Transverse colon (tissue), 4 donors: Measurements from ENCODE around the gene MGAT3.

Experiments used
- CTCF ChIP-seq, 5 experiments: fragments of 200-600 bp in 3 of 5; fragments of 450-650 bp in 2 of 5; sonication (generic) in 3 of 5; IDR thresholded peaks; 1 replicate in 2 of 5; 2 replicates in 3 of 5; pipeline ENCODE4 v1.5.1; 2016 to 2017; ENCODE audit warnings: antibody characterized with exemption in 5 of 5, inconsistent platforms in 3 of 5, mild to moderate bottlenecking in 2 of 5, moderate library complexity in 1 of 5
- EP300 ChIP-seq: sonication (generic); formaldehyde crosslinking; IDR thresholded peaks from one replicate; pipeline ENCODE4 v1.6.1; 2017; ENCODE audit warnings: antibody characterized with exemption, low read depth
- POLR2A ChIP-seq: fragments of 450-650 bp; IDR thresholded peaks from one replicate; pipeline ENCODE4 v1.6.1; 2016; ENCODE audit warnings: antibody characterized with exemption, mild to moderate bottlenecking, moderate library complexity
- POLR2AphosphoS5 ChIP-seq, 3 donors: sonication (generic); formaldehyde crosslinking; IDR thresholded peaks; one replicate each; pipeline ENCODE4 v1.6.1; 2016; ENCODE audit warnings: antibody characterized with exemption in 3 of 3

GRCh38 chr22:39492186-39492585 lies 35.4 kb downstream of the MGAT3 start:
- TF ChIP-seq CTCF (IDR thresholded peaks at IDR 0.05) (no peak), EP300 (no peak), POLR2A (no peak), POLR2AphosphoS5 (IDR thresholded peaks at IDR 0.05) (no peak)
